Astrocyte (in vitro differentiated cells and primary cell): ENCODE measurements around the gene CRADD. TPM values are rescaled to one million over a fixed set of nuclear protein-coding genes. Genes with fewer than 3 reads are reported as not detected.
"Not testable (repeated sequence)": the region's sequence is repeated elsewhere in the genome, so short reads cannot be mapped to it uniquely, and the experiment has no call there.

Experiments used
- DNase-seq: peaks from one replicate; pipeline ENCODE4 v3.0.0-alpha.2; 2010; ENCODE audit warnings: low read depth
- FAIRE-seq: peaks from 2 replicates; lab custom pipeline; 2011; peaks lifted over from hg19 to GRCh38; lab: Jason Lieb, UNC
- H2AFZ ChIP-seq: 2 replicates; pipeline ENCODE4 v1.6.0; 2012; ENCODE audit warnings: low read depth, low read length, inconsistent platforms
- H3K27ac ChIP-seq: 2 replicates; pipeline ENCODE4 v1.5.1; 2011; ENCODE audit warnings: low read depth, low read length, inconsistent platforms
- H3K27me3 ChIP-seq: 2 replicates; pipeline ENCODE4 v1.6.0; 2011; ENCODE audit warnings: low read length, inconsistent platforms; ENCODE audit not compliant: insufficient read depth
- H3K36me3 ChIP-seq: 2 replicates; pipeline ENCODE4 v1.5.1; 2011; ENCODE audit warnings: low read length, inconsistent platforms; ENCODE audit not compliant: insufficient read depth
- H3K4me1 ChIP-seq: 2 replicates; pipeline ENCODE4 v1.5.1; 2011; ENCODE audit warnings: low read length, inconsistent platforms; ENCODE audit not compliant: insufficient read depth
- H3K4me2 ChIP-seq: 2 replicates; pipeline ENCODE4 v1.6.0; 2012; ENCODE audit warnings: low read length, inconsistent platforms
- H3K4me3 ChIP-seq: 2 replicates; pipeline ENCODE4 v1.5.1; 2011; ENCODE audit warnings: low read depth, mild to moderate bottlenecking, low read length, inconsistent platforms; ENCODE audit not compliant: insufficient read depth
- H3K79me2 ChIP-seq: 2 replicates; pipeline ENCODE4 v1.6.0; 2012; ENCODE audit warnings: mild to moderate bottlenecking, low read length, inconsistent platforms; ENCODE audit not compliant: insufficient read depth
- H3K9ac ChIP-seq: 2 replicates; pipeline ENCODE4 v1.6.0; 2012; ENCODE audit warnings: mild to moderate bottlenecking, low read length, inconsistent platforms
- H3K9me3 ChIP-seq: 2 replicates; pipeline ENCODE4 v1.5.1; 2012; ENCODE audit warnings: low read depth, mild to moderate bottlenecking, low read length, inconsistent platforms; ENCODE audit not compliant: insufficient read depth
- H4K20me1 ChIP-seq: 2 replicates; pipeline ENCODE4 v1.6.0; 2012; ENCODE audit warnings: low read length, inconsistent platforms; ENCODE audit not compliant: insufficient read depth
- H3K27ac Mint-ChIP-seq: one replicate; pipeline ENCODE4 v1.8.0; 2021; ENCODE audit warnings: mild to moderate bottlenecking, mixed read lengths; ENCODE audit not compliant: unreplicated experiment
- H3K27me3 Mint-ChIP-seq: one replicate; pipeline ENCODE4 v1.8.0; 2021; ENCODE audit warnings: low read depth, mixed read lengths; ENCODE audit not compliant: unreplicated experiment
- H3K36me3 Mint-ChIP-seq: one replicate; pipeline ENCODE4 v1.8.0; 2021; ENCODE audit warnings: low read depth, mixed read lengths; ENCODE audit not compliant: unreplicated experiment
- H3K4me1 Mint-ChIP-seq: one replicate; pipeline ENCODE4 v1.8.0; 2021; ENCODE audit warnings: low read depth, mixed read lengths; ENCODE audit not compliant: unreplicated experiment
- H3K4me3 Mint-ChIP-seq: one replicate; pipeline ENCODE4 v1.8.0; 2021; ENCODE audit warnings: mild to moderate bottlenecking, moderate library complexity, mixed read lengths; ENCODE audit not compliant: unreplicated experiment
- H3K9me3 Mint-ChIP-seq: one replicate; pipeline ENCODE4 v1.8.0; 2021; ENCODE audit warnings: mild to moderate bottlenecking, mixed read lengths; ENCODE audit not compliant: unreplicated experiment
- CTCF ChIP-seq: IDR thresholded peaks from 2 replicates; pipeline ENCODE4 v1.5.1; 2011; ENCODE audit warnings: low read depth, mild to moderate bottlenecking, inconsistent platforms, low read length, moderate library complexity; ENCODE audit not compliant: insufficient read depth
- EZH2 ChIP-seq: IDR thresholded peaks from 2 replicates; pipeline ENCODE4 v1.6.1; 2012; ENCODE audit warnings: mild to moderate bottlenecking, low read length, inconsistent platforms; ENCODE audit not compliant: insufficient read depth
- total RNA-seq: library from RNA; stranded (reverse); gene quantifications from 2 replicates; pipeline ENCODE4 v1.2.1, GENCODE V29; 2021

The CRADD gene
- total RNA-seq, 1 donor from 2014 or later: 8.8 TPM

- no peaks in the 10 kb centered on the region for H3K36me3 ChIP-seq
- Mint-ChIP-seq H3K9me3 (peaks cover 4% of the 10 kb centered on the region), H3K4me3 (no peak overlapping the region), H3K27ac (no peak overlapping the region), H3K4me1 (peaks cover 13% of the 10 kb centered on the region), H3K27me3 (no peaks in the 10 kb centered on the region), H3K36me3 (no peaks in the 10 kb centered on the region)
- no peak for TF ChIP-seq CTCF
- no peak for TF ChIP-seq EZH2
- H3K4me1 ChIP-seq: no peaks in the 10 kb centered on the region
- H3K27ac ChIP-seq: no peak overlapping the region
- H3K27me3 ChIP-seq: no peaks in the 10 kb centered on the region
- DNase-seq (no peak), FAIRE-seq (no peak)
- H2AFZ ChIP-seq: no peak overlapping the region
- no peak overlapping the region for H3K9ac ChIP-seq
- H3K9me3 ChIP-seq: no peaks in the 10 kb centered on the region
- no peak overlapping the region for H3K4me3 ChIP-seq
- no peaks in the 10 kb centered on the region for H4K20me1 ChIP-seq
- H3K79me2 ChIP-seq: no peaks in the 10 kb centered on the region
- H3K4me2 ChIP-seq: no peak overlapping the region
Observed at GRCh38 chr12:93638954-93639353, 38.2 kb upstream of the CRADD start.

GRCh38 chr12:93639406-93639805 lies 37.8 kb upstream of the CRADD start:
- H3K27ac ChIP-seq: no peak overlapping the region
- H3K4me3 ChIP-seq: no peak overlapping the region
- no peaks in the 10 kb centered on the region for H3K36me3 ChIP-seq
- no peaks in the 10 kb centered on the region for H3K27me3 Mint-ChIP-seq
- FAIRE-seq (no peak), DNase-seq (no peak)
- H3K4me1 Mint-ChIP-seq: peaks cover 13% of the 10 kb centered on the region
- no peak overlapping the region for H3K4me3 Mint-ChIP-seq
- no peaks in the 10 kb centered on the region for H3K4me1 ChIP-seq
- TF ChIP-seq EZH2 (no peak), CTCF (no peak)
- H3K27ac Mint-ChIP-seq: no peak overlapping the region
- no peak overlapping the region for H3K4me2 ChIP-seq
- H3K27me3 ChIP-seq: no peaks in the 10 kb centered on the region
- H4K20me1 ChIP-seq: no peaks in the 10 kb centered on the region
- H3K79me2 ChIP-seq: no peaks in the 10 kb centered on the region
- no peaks in the 10 kb centered on the region for H3K9me3 ChIP-seq
- peaks cover 2% of the 10 kb centered on the region for H3K9me3 Mint-ChIP-seq
- H3K9ac ChIP-seq: no peak overlapping the region
- H3K36me3 Mint-ChIP-seq: no peaks in the 10 kb centered on the region
- H2AFZ ChIP-seq: no peak overlapping the region

GRCh38 chr12:93641380-93641779 lies 35.8 kb upstream of the CRADD start:
- not testable (repeated sequence) for H3K36me3 ChIP-seq, H2AFZ ChIP-seq, H4K20me1 ChIP-seq, H3K9ac ChIP-seq, H3K4me2 ChIP-seq, H3K27me3 Mint-ChIP-seq, DNase-seq, H3K36me3 Mint-ChIP-seq, H3K9me3 Mint-ChIP-seq, H3K27me3 ChIP-seq, H3K4me3 ChIP-seq, H3K4me1 ChIP-seq, H3K27ac Mint-ChIP-seq, H3K79me2 ChIP-seq, H3K4me3 Mint-ChIP-seq, FAIRE-seq, H3K27ac ChIP-seq, H3K9me3 ChIP-seq
- peaks cover 17% of the 10 kb centered on the region for H3K4me1 Mint-ChIP-seq
